Measurements from ENCODE around the gene USP34.
"Not testable (repeated sequence)": the region's sequence is repeated elsewhere in the genome, so short reads cannot be mapped to it uniquely, and the experiment has no call there.

GRCh38 chr2:61194646-61195045 is 276.2 kb downstream of the USP34 start:
- not testable (repeated sequence) for TF ChIP-seq RAD21 (IDR thresholded peaks at IDR 0.05; ENCODE audit: low read length); CTCF (conservative IDR thresholded peaks at IDR 0.05; ENCODE audit: low read depth, low read length); POLR2A (IDR thresholded peaks at IDR 0.05; ENCODE audit: low read depth, low read length); USF2 (IDR thresholded peaks at IDR 0.05; ENCODE audit: low read depth, low read length); CHD1 (IDR thresholded peaks at IDR 0.05; ENCODE audit: low read depth, low read length); CEBPB (IDR thresholded peaks at IDR 0.05; ENCODE audit: low read depth, low read length); BHLHE40 (IDR thresholded peaks at IDR 0.05; ENCODE audit: low read depth, low read length); RCOR1 (IDR thresholded peaks at IDR 0.05; ENCODE audit: insufficient replicate concordance, low read length); MXI1 (IDR thresholded peaks at IDR 0.05; ENCODE audit: borderline replicate concordance, low read depth, low read length); RFX5 (IDR thresholded peaks at IDR 0.05; ENCODE audit: low read depth, low read length); SMC3 (IDR thresholded peaks at IDR 0.05; ENCODE audit: low read depth, low read length); MAZ (IDR thresholded peaks at IDR 0.05; ENCODE audit: borderline replicate concordance, low read depth, low read length); NFE2L2 (IDR thresholded peaks at IDR 0.05; ENCODE audit: low read depth, low read length); MAFK (IDR thresholded peaks at IDR 0.05; ENCODE audit: low read depth, low read length)

All from IMR-90 (cell line).